GM21360 (cell line): Measurements from ENCODE around the gene ANO7.

Experiments used
- ATAC-seq: cut with Tn5 transposase; IDR thresholded peaks from one replicate; pipeline ENCODE4 v1.9.1; 2021; ENCODE audit warnings: mild to moderate bottlenecking, moderate library complexity; ENCODE audit not compliant: unreplicated experiment

The ANO7 gene

DNA sequence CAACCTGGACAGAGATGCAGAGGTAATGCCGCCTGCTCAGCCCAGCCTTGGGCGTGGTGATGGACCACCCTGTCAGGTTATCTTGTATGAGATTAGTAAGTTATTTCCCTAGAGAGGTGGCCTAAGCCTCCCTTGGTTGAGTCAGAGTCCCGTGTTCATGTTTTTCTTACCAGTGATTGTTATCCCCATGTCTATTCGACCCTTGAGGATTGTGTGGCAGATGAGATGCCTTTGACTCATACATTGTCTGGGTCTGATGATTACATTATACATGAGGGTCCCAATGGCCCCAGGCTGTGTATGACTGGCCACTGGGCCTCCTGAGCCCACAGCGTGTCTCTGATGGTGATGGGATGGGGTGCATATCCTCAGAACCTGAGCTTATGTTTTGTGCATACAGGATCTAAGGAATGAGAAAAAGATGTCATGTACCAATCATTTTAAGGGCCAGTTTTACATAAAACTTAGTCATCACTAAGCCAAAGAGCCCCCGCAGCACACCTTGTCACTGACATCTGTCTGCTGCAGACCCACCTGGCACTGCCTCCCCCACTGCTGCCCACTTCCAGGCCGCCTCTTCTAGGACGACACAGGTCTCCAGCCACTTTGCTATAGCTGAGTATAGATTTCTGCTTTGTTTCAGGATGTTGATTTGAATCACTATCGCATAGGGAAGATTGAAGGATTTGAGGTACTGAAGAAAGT lies 30.5 kb upstream of the ANO7 start:
- no peak for ATAC-seq

DNA sequence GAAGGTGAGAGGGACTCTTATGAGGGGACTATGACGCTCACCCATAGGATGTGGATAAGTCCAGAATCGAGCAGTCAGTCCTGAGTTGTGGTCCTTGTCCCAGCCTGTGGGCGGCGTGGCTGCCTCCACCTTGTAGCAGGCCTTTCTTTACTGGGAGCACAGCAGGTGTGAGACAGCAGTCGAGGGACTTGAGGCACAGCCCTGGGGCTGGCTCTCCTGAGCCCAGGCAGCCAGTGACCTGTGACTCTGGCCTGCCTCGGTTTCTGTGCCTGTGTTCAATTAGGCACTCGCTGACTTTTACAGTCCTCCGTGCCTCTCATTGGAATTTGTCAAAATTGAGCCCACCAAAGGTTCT lies 30.0 kb upstream of the ANO7 start:
- ATAC-seq: no peak

DNA sequence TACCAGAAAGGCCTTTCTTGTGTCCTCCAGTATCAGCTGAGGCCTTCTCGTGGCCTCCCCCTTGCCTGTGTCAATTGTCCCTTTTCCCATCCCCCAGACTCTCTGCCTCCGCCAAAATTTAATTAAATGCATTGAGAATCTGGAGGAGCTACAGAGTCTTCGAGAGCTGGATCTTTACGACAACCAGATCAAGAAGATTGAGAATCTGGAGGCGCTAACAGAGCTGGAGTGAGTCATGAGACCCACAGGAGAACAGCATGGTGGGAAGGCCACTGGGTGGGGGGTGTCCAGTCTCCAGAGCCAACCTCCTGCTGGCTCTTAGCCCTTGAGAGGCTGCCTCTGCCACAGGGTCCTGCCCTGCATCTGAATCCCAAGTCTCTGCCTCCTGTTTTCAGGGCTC lies 29.4 kb upstream of the ANO7 start:
- ATAC-seq: no peak

DNA sequence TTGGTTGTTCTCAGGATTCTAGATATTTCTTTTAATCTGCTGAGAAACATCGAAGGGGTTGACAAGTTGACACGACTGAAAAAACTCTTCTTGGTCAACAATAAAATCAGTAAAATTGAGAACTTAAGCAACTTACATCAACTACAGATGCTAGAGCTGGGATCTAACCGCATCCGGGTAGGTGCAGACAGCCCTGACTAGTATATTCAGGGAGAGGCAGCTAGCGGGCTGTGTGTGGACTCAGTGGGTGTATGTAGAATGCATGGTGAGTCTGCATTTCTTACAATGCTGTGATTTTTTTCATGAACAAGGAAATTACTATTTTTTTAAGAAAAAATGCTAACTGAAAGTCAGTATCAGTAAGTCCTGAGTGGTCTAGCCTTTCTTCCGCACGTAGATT lies 28.2 kb upstream of the ANO7 start:
- ATAC-seq: no peak

DNA sequence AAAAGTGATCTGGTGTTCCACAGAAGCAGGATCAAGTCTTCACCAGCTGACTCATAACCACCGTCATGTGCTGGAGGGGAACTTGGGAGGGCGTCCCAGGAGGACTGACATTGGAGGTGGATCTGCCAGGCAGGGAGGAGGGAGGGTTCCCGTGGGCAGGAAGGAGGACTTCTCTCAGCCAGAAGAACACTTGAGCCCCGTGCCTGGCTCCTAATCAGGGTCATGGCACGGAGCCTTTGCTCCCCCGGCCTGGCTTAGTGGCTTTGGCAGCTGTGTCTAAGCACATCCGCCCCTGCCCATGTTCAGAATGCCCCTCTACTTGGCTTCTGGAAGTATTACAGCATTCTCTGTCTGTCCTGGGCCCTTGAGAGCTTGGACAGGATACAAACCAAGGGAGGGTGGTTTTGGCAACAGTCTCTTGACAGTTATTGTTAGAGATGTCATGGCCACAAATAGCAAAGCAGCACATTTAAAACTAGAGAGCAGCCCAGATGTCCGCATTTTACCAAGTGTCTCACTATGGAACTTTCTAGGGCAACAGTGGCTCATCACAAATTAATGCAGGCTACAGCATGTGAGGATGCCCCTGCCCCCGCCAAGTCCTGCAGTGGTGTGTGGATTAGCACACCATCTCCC lies 26.7 kb upstream of the ANO7 start:
- ATAC-seq: no peak

DNA sequence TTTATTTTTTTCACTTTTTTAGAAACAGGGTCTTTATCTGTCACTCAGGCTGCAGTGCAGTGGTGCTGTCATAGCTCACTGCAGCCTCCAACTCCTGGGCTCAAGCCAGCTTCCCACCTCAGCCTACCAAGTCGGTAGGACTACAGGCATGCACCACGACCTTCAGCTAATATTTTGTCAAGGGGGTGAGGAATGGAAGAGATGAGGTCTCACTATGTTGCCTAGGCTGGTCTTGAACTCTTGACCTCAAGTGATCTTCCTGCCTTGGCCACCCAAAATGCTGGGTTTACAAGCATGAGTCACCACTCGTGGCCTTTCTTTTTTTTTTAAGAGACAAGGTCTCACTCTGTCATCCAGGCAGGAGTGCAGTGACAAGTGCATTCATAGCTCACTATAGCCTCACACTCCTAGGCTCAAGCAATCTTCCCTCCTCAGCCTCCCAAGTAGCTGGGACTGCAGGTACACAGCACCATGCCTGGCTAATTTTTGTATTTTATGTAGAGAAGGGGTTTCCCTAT lies 24.8 kb upstream of the ANO7 start:
- ATAC-seq: no peak

DNA sequence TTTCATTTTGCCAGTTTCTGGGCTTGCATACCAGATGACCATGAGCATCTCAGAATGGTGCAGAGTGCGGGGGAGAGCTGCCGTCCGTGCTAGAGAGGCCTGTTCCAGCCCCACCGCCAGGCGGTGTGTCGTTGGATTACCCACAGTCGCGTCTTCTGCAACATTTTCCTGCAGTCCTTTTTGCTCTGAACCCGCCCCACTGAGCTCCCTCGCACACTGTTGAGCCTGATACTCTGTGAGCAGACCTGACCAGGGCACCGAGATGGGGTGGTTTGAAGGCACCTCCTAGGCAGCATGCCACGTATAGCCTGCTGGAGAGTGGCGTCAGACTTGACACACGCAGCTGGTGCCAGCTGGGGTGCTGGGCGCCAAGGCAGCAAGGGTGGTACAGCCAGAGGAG lies 20.1 kb upstream of the ANO7 start:
- ATAC-seq: no peak

DNA sequence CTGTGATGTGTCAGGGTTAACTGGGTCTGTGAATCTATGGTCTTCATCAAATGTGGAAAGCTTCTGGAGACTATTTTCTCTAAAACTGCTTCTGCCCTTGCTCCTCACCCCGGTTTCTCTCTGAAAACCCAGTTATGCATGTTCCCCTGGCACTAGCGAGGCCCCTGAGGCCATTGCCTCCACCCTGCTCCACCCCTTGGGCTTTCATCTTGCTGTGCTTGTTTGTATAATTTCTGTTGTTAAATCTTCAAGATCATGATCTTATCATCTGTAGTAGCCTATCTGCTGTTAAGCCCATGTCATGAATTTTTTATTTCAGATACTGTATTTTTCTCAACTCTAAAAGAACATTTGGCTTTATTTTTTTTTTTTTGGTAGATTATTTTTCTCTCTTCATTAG lies 14.9 kb upstream of the ANO7 start:
- ATAC-seq: no peak

DNA sequence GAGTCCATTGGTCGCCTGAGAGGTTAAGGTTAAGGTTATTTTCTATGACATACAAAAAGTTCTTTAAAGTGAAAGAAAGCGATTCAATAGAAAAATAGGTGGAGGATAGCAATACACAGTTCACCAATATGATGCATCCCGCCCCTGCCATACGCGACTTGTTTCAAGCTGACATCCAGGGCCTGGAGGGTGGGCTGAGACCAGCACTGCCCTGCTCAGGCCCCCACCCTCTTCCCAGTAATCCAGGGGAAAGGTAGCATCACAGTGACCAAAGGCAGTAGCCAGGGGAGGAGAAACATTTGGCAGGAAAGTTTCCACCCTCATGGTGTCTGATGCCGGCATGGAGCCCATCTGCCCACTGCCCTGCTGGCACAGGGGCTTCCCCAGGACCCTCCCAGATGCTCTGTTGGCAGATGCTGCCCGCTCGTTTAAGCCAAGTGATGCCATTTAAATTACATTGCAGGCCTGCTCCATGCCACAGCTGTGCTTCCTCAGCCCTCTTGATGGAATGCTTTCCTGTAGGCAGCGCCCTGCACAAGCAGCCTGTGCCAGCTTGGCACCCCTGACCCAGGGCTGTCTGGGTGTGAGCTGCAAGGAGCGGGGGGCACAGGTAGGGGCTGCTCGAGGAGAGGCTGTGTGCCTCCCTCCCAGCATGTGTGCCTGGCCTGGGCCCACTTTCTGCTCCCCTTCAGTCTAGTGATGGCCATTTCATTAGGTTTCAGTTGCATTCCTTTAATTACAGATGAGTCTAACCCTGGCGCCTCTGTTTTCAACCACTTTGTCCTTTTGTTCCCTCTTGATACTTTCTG lies 10.7 kb upstream of the ANO7 start:
- ATAC-seq: no peak

DNA sequence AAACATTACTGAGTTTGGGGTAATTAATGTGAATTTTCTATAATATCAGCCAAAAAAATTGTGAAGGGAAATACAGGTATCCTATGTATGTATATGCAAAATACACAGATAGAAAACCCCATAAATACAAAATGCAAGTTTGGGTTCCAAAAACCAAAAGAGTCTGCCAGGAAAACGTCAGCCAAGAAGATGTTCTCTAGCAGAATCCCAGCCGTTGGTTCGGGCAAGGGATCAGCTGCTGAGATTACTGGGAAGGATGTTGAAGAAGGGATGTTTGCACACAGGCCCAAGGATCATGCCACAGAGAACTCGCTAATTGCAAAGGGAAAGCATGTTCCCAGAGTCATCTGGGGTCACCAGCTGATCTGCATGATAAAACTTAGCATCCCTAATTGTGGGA lies 9.5 kb upstream of the ANO7 start:
- no peak for ATAC-seq

DNA sequence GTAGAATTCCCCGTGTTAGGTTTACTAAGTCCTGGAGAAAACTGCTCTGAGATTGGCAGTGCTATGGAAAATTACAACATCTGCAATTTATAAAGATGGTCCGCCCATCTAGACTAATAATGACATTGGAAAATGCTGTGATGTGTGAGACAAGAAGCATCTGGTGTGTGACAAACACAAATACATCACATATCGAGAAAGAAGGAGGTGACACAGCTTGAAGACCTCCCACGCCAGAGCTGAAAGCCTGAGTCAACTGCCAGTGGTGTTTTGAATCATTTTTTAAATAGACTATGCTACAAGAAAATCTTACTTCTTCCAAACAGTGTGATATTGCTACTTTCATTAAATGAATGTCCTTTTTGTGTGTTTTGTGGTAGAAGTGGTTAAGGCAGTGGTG lies 8.6 kb upstream of the ANO7 start:
- ATAC-seq: no peak

DNA sequence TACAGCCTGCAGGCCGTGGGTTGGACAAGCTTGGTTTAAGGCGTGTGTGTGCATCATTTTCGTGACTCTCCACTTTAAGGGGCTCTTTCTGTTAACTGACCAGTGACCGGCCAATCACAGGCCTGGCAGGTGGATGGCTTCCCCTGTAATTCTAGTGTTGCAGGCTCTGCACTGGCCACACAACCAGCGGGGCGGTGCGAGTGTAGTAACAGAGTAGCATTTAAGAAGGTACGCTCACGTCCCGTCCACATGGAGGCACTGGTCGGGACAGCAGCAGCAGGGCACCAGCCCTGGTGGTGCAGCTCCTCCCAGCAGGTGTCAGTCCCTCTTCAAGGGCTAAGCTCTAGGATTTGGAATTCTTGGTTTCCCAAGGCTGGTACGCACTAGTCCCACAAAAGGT lies 8.0 kb upstream of the ANO7 start:
- no peak for ATAC-seq

DNA sequence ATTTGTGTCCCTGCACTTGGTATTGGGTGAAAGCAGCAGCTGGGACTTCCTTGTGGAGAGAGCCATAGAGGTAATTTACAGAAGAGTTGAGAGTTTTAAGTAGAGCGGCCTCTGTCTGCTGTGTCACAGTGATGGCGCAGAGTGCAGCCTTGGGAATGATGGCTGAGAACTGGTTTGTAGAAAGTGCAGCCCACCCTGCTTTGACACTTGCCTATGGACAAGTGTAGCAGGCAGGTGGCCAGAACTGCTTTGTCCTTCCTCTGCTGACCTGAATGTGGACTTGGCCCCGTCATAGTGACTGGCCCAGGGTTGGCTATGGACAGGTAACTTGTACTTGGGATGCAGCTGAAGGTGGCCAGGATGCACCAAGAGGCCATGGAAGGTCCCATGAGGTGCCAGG lies 6.4 kb upstream of the ANO7 start:
- no peak for ATAC-seq

DNA sequence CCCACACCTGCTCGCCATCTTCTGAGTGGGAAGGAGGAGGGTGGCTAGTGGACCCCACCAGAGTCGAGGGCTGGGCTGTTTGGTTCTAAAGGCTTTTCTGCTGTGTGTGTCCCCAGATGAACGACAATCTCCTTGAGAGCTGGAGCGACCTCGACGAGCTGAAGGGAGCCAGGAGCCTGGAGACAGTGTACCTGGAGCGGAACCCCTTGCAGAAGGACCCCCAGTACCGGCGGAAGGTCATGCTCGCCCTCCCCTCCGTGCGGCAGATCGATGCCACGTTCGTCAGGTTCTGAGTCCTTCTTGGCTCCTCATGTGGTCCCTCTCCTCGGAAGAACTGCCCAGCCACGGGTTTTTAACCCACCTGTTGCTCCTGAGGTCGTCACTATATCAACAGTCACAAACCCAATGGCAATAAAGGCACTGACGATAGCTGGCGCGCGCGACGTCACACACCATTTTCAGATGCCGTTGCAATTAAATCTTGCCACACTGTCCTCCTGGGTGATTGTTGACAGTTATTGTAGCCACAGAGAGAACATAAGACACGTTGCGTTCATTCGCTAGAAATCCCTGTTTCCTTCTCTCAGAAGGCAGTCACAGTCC lies 5.8 kb upstream of the ANO7 start:
- ATAC-seq: no peak

DNA sequence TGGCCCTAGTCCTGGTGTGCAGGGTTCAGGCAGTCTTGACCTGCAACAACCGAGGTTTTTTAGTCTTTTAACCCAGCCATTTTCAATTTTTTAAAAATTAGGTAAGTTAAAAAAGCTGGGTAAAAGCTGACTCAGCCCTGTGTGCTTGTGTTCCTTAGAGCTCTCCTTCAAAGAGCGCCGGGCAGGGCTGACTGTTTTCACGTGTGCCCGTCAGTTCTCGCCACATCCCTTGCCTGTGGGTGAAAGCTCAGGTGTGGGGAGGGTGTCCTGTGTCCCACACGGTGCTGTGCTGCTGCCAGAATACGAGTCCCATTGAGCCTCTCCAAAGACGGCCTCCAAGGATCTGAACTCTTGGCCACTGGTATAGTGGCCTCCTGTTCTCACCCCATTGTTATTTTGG lies 5.3 kb upstream of the ANO7 start:
- no peak for ATAC-seq

DNA sequence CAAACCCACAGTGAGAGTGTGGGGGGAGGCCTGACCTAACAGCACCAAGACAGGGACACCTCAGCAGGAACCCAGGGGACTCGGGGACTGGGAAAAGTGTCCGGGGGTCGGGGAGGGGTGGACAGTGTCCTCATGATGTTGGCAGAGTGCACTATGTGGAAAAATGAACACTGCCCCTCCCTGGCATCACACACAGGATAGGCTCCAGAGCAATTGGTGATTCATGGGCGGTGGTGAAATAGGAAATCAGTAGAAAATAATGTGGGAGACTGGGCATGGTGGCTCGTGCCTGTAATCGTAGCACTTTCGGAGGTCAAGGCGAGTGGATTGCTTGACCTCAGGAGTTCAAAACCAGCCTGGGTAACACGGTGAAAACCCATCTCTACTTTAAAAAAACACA lies 3.6 kb upstream of the ANO7 start:
- ATAC-seq: no peak

DNA sequence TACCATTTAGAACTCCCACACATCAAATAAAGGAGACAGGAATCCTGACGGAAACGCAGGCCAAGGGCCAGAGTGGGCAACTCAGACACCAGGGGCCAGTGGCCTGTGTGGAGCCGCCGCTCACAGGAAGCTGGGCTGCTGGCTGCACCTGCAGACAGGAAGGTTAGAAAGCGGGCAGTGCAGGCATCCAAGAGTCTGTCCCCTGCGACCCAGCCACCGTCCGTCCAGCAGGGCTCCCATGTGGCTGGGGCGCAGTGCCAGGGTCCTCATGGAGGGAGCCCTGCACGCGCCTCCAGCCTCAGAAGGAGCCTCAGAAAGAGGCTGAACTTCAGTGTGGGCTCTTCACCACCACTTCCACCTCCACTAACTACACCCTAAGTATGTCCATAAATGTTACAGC lies 2.5 kb upstream of the ANO7 start:
- no peak for ATAC-seq

DNA sequence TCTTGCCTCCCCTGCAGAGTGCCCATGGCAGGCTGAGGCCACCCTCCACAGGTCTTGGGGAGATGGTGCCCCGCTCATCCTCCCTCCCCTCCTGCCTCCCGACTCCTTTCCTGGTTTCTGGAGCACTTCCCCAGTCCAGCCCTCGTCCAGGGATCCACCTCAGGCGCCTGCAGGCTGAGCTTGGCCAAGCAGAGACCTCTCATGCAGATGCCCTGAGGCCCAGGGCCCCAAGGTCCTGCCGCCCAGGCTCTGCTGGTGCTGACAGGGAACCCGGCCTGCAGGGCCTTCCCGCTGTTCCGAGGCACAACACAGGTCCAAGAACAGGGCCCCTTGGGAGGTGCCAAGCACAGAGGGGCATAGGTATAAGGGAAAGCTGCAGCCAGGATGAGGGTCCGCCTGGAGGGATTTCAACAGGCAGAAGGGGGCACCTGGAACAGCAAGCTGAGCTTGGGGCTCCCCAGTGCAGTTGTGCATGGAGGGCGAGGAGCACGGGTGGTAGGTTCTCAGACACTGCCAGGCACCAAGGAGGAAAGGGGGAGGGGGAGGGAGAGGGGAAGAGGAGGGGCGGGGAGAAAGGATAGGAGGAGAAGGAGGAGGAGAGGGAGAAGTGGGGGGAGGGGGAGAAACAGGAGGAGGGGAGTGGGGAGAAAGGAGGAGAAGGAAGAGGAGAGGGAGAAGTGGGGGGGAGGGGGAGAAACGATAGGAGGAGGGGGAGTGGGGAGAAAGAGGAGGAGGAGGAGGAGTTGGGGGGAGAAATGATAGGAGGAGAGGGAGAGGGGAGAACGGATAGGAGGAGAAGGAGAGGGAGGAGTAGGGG lies 1.2 kb upstream of the ANO7 start:
- no peak for ATAC-seq

DNA sequence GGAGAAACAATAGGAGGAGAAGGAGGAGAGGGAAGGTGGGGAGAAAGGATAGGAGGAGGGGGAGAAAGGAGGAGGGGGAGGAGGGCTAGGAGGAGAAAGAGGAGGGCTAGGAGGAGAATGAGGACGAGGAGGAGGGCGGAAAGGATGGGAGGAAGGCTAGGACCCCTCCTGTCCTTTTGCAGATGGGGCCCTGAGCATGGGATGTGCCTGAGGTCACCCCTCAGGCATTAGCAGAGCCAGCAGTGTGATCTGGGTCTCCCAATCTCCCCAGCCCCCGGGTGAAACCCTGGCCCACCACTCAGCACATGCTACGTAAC lies 601 bp upstream of the ANO7 start:
- ATAC-seq: no peak

DNA sequence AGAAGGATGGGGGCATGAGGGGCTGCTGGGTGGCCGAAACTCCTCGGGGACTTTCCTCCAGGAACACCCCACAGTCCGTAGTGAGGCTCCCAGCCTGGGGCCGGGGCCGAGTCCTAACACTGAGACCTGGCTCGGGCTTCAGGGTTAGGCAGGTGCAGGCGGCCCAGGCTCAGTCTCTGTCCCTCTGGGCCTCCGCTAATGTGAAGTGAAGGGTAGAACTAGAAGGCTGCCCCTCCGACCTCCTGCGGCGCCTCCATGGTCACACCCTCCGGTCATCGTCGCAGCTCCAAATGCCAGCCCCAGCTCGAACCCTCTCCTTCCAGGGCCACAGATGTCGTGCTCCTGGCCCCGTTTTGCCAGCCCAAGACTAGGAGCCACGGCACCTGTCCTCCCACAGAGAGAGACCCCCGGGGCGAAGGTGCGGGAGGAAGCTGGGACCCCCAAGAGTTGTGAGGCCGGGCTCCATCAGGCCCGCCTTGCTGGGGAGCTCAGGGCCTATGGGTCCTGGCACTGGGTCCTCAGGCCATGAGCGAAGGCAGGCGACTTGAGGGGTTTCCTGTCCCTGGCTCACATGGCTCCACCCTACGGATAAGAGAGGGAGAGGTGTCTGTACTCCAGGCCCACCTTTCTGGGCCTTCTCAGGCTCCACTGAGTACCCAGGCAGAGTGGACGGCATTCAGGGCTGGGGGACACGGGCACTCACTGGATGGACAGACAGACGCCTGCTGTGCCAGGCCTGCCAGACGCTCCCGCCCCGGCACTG lies 797 bp downstream of the ANO7 start:
- ATAC-seq: no peak
